T-helper 2 cell treated with Interferon-gamma antibody and Interleukin-4, amounts not matched to agents 100 ng/mL and 5 ng/mL, for 36 hours (primary cell): ENCODE measurements around the gene HSPB1. TPM values are rescaled to one million over a fixed set of nuclear protein-coding genes. Genes with fewer than 3 reads are reported as not detected.
"Not testable (repeated sequence)": the region's sequence is repeated elsewhere in the genome, so short reads cannot be mapped to it uniquely, and the experiment has no call there.

ENCODE experiments used
- intact Hi-C: fragments of 100-400 bp; cut with micrococcal nuclease; formaldehyde crosslinking; loops from one replicate; pipeline ENCODE4 v1.15.1; 2023
- total RNA-seq: library from RNA; stranded (reverse); gene quantifications from 2 replicates; pipeline ENCODE4 v1.2.3, GENCODE V29; 2022

The HSPB1 gene
- total RNA-seq, 1 donor from 2014 or later: 57.9 TPM

GRCh38 chr7:76281006-76281705 lies 21.3 kb upstream of the HSPB1 start:
- intact Hi-C loops: no loop called here

DNA sequence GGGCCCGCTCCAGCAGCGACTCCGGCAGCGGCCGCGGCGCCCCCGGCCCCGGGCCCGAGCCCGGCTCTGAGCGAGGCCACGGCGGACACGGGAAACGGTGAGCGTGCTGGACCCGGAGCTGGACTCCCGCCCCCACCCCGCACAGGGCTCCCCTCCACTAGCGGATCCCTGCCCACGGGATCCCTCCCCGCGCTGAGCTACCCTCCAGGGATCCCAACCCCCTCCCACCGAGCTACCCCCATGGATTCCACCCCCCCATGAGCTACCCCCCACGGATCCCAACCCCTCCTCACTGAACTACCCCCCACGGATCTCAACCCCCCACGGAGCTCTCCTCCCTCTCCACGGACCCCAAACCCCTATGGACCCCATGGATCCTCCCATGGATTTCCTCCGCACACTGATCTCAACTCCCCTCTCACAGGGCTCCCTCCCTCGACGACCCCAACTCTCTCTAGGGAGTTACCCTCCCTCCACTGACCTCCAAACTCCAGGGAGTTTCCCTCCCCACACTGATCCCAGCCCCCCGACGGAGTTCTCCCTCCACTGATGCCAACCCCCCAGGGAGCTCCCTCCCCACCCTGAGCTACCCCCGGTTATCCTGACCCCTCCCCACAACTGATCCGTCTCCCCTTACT lies 20.6 kb upstream of the HSPB1 start:
- intact Hi-C loops: no loop called here

GRCh38 chr7:76282344-76283253 lies 19.9 kb upstream of the HSPB1 start:
- intact Hi-C loops: no loop called here

GRCh38 chr7:76283254-76284159 lies 19.0 kb upstream of the HSPB1 start:
- intact Hi-C loops: no loop called here

DNA sequence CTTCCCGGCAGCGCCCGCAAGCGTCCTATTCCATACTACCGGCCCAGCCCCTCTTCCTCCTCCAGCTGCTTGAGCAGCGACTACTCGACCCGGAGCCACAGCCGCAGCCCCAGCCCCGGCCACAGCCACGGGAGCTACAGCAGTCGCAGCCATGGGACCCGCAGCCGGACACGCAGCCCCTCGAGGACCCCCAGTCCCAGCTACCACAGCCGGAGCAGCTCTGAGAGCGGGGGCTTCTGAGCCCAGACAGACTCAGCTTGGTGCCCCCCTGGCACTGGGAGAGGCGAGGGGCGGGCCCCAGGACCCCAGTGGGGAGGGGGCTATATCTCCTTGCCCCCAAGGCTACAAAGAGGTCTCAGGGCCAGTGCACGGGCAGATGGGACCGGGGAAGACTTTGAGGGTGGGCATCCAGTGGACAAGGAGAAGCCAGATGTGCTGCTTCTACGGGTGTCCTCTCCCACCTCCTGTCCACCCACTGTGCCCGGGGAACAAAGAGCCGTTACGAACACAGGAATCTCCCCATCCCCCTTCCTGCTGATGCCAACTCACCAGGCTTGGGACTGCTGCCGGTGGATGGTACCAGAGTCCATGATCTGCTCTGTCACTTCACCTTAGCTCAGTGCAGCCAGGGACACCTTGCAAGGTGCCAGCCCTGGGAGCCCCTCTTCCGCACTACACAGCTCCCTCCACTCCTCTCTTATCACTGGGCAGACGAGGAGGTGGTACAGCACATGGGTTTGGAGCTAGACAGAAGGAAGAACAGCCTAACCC lies 16.7 kb upstream of the HSPB1 start:
- intact Hi-C loops: no loop called here

DNA sequence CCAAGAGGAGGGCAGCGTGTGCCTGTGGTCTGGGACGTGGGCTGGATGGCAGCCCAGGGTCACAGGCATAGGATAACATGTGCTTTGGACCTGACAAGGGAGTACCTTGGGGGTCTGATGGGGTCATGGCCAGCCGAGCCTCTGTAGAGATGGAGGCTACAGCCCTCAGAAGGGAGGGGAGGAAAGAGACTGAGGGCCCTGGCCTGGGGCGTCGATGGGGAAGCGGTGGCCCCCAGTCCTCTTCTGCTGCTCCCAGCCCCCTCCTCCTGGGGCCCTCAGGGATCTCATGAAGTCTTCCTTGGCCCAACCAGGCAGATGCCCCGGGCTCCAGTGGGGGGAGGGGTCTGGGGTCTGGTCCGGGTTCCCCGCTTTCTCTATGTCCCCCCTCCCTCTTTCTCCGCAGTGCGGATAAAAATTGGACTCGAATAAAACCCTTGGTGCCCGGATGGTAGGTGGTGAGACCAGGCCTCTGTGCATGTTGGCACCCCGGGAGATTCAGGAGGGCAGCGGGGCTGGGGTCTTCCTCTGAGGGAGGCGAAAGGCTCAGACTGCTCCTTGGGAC lies 15.6 kb upstream of the HSPB1 start:
- intact Hi-C loops: no loop called here

GRCh38 chr7:76290847-76291350 lies 11.6 kb upstream of the HSPB1 start:
- intact Hi-C loops: loop anchor here (1.0 kb wide), 2 partner anchors 12 to 23 kb away; no protein-coding TSS in a partner anchor

DNA sequence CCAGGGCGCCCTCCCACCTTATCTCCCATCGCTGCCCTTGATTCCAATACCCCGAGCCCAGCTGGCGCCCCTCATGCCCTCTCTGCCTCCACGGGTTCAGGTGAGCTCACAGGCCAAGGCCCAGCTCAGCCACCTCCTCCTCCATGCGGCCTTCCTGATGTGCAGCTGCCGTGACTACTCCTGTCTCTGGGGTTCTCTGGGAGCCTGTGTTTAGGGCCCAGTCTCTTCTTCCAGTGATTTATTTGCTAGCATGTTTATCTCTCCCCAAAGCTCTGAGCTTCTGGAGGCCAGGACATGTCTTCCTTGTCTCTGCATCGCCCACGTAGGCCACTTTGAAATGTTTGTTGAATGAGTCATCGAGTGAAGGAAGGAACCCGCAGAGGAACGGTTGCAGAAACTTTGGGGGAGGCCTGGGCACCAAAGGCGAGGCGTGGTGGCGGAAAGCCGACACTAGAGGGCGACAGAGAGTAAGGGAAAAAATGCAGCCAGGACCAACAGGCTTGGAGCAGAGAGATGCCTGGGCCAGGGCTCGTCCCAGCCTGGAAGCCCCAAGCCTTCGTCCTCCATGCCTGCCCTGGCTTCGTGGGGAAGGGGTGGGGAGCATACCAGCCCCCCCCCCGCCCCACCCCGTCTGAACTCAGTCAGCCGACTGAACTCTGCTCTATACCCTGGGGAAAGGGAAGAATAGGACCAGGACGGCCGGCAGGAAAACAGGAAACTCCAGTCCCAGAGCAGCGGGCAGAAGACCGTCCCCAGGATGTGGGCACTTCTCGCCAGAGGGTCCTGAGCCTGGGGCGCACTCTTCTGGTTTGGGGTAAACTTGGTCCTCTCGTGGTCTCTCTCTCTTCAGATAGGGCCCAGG lies 10.9 kb upstream of the HSPB1 start:
- intact Hi-C loops: loop anchor here (1.0 kb wide), 2 partner anchors 12 to 23 kb away; no protein-coding TSS in a partner anchor

- intact Hi-C loops: no loop called here
These were observed 10.3 kb upstream of the HSPB1 start for GRCh38 chr7:76292213-76292573.

DNA sequence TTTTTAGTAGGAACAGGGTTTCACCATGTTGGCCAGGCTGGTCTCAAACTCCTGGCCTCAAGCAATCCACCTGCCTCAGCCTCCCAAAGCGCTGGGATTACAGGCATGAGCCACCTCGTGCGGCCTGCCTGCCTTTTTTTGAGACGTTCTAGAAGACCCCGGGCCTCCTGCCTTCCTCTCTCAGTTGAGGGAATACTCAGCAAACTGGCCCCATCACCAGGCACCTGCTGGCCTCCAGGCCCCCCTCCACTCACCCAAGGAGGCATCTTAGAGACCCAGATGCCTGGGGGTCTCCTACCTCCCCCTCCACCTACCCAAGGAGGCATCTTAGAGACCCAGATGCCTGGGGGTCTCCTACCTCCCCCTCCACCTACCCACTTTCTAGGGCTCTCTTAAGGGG lies 9.6 kb upstream of the HSPB1 start:
- intact Hi-C loops: not testable (repeated sequence)

- intact Hi-C loops: no loop called here
These were observed 9.0 kb upstream of the HSPB1 start for GRCh38 chr7:76293407-76293901.

GRCh38 chr7:76294344-76295024 lies 8.0 kb upstream of the HSPB1 start:
- intact Hi-C loops: no loop called here

- intact Hi-C loops: no loop called here
These were observed 5.4 kb upstream of the HSPB1 start for GRCh38 chr7:76296743-76297740.

DNA sequence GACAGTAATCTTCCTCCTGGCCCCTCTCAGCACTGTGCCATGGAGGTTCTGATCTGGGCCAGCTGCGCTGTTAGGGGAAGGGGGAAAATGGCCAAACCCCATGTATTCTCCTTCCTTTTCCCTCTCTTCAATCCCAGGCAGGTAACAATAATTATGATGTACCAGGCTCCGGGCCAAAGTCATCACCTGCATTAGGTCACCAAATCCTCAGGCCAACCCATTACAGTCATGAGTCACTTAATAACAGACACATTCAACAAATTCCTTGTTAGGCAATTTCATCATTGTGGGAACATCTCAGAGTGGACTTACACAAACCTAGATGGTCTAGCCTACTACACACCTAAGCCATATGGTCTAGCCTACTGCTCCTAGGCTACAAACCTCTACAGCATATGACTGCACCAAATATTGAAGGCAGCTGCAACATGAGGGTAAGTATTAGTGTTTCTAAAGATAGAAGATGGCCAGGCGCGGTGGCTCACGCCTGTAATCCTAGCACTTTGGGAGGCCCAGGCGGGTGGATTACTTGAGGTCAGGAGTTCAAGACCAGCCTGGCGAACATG lies 2.2 kb upstream of the HSPB1 start:
- intact Hi-C loops: loop anchor here (10.0 kb wide), 1 partner anchor 55 kb away; the partner anchor contains the start of gene YWHAG

GRCh38 chr7:76301000-76301399 lies 1.5 kb upstream of the HSPB1 start:
- intact Hi-C loops: loop anchor here (10.0 kb wide), 1 partner anchor 54 kb away; the partner anchor contains the start of gene YWHAG
